ENCODE results near the gene MARCO.

DNA sequence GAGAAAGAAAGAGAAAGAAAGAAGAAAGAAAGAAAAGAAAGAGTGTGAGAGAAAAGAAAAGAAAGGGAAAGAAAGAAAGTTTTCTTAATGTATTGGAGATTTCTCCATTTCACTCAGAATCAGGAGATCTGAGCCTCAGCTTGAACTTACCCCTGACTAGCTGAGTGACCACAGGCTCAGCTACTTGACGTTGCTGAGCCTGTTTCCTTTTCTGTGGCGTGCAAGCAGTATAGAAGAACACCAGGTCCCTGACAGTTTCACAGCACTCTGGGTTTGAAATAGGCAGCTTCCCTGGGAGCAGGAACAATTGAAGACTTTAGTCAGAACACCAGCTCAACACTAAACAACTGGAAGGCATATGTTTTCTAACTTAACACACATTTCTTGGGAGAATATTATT, 44.7 kb downstream of the MARCO start:
- TF ChIP-seq ELF4 (IDR thresholded peaks at IDR 0.05) (no peak), FOXA1 (IDR thresholded peaks at IDR 0.05) (no peak), FOXM1 (IDR thresholded peaks at IDR 0.05; ENCODE audit: borderline replicate concordance) (no peak), ZNF384 (IDR thresholded peaks at IDR 0.05) (no peak), TARDBP (IDR thresholded peaks at IDR 0.05) (no peak), NFRKB (IDR thresholded peaks at IDR 0.05) (no peak), SUZ12 (IDR thresholded peaks at IDR 0.05) (no peak)

Data from HEK293T (cell line).